SKM-1 (cell line): ENCODE results near the gene GIMAP8.

Experiments used
- DNase-seq: peaks from one replicate; lab custom pipeline; 2025; ENCODE audit not compliant: unreplicated experiment; lab: John Stamatoyannopoulos, UW

The GIMAP8 gene

GRCh38 chr7:150411606-150412005 is 38.8 kb upstream of the GIMAP8 start:
- no peak for DNase-seq

GRCh38 chr7:150412016-150412415 is 38.4 kb upstream of the GIMAP8 start:
- no peak for DNase-seq

DNA sequence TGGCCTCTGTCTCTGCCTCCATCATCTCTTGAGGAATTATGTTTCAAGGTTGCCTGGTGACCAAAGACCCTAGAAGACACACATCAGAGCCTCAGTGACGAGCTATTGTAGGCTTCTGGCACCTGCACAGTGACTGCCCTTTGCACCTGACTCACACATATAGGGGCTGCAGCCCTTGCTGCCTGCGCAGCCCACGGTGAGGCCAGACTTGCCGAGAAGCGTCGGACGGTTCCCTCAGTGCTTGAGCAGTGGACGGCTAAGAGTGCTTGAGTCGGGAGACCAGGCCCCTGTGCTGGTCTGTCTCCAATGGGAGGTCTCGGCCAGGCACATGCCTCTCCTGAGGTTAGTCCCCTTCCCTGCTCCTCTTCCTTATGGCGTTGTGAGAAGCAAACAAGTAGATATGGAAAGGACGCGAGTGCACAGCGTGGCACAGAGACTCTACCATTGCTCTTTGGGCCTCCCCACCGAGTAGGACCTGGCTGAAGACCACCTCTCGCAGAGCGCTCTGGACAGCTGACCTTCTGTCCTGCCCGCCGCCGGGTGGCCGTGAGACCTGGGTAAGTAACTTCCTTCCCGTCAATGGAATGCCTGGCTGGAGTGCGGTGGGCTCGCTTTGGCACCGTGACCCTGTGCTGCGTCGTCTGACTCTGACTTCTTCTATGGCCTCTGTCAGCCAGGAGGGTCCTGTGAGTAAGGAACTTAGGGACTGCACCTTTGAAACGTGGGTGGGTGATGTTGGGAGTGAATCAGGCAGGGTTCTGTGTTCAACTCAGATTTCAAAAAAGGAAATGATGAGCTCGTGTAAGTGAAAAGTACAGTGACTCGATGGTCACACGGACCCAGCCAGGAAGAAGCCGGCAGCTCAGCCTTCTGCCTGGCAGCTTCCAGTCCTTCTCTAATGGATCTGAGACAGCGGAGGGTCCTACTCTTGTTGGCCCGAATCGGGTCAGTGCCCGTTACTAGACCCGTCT is 37.6 kb upstream of the GIMAP8 start:
- DNase-seq: no peak

- DNase-seq: no peak
Measured at GRCh38 chr7:150413640-150414081, 36.8 kb upstream of the GIMAP8 start.

- DNase-seq: no peak
Measured at GRCh38 chr7:150415161-150416153, 35.0 kb upstream of the GIMAP8 start.

DNA sequence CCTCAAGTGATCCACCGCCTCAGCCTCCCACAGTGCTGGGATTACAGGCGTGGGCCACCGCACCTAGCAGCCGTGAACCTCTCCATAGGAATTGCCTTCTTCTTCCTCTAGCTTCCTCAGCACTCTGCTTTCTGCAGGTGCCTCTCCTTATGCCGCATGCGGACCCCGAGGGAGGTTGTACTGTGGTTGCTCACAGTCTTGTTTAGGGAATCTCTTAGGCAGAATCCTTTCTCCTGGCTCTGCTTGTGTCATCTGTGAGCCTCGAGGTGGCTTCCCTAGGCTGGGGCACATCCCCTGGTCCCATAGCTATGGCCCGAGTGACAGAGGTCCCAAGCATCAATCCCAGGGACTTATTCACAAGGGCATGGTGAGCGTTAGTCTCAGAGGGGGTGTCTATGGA is 33.2 kb upstream of the GIMAP8 start:
- DNase-seq: no peak

GRCh38 chr7:150417863-150418262 is 32.6 kb upstream of the GIMAP8 start:
- no peak for DNase-seq

DNA sequence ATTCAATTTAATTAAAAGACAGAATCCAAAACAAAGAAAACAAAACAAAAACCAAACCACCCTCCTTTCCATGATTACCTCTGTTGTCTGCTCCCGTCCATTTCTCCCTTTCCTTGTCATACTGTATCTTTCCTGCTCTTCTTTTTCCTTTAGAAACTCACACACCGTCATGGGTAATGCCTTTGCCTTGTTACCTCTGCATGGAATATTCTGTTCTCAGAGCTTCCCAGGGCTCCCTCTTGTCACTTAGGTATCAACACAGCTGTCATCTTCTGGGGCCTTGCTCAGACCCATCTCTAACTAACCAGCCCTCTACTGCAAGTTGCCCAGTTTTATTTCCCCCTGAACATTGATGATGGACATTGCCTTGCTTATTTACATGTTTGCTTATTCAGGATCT is 30.2 kb upstream of the GIMAP8 start:
- DNase-seq: no peak

DNA sequence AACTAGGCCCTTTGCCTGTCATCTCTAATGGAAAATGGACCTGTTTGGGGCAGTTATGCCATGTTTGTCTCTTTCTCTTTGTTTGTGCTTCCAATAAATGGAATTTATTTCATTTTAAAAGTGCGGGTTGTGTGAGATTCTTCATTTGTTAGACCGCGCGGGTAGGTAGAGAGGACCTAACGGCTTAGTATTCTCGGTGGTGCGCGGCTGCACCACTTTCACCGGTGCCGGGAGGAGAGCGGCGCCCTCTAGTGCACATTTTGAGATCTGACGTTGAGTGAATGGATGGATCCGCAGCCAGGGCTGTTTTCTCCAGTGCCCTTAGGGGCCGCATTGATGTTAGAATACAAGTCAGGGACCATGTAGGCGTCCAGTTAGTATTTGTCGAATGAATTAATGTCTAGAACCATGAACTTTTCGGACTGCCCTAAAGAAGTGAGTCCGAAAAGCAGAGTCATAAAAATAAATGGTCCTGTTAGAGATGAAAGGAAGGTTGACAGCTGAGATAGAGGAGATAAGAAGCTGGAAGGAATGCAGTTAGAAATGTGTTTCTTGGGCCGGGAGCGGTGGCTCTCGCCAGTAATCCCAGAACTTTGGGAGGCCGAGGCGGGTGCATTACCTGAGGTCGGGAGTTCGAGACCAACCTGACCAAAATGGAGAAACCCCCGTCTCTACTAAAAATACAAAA is 29.3 kb upstream of the GIMAP8 start:
- DNase-seq: peak; percentile 21

DNA sequence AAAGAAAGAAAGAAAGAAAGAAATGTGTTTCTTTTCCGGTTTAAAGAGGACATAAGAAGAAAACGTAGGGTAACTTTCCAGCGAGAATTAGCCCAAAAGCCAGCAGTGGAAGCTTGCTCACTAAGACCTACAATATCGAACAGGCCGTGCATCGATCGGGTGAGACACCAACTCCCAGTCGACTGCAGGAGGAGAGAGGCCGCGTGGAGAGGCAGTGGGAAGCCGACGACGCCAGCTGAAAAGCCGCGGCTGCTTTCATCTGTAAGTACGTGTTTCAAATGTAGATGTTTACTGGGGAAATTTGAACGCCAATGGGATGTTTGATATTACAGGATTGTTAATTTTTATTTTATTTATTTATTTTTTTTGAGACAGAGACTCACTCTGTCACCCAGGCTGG is 28.6 kb upstream of the GIMAP8 start:
- DNase-seq: no peak

- DNase-seq: no peak
Measured at GRCh38 chr7:150425670-150426069, 24.8 kb upstream of the GIMAP8 start.

GRCh38 chr7:150428671-150429451 is 21.6 kb upstream of the GIMAP8 start:
- DNase-seq: no peak

DNA sequence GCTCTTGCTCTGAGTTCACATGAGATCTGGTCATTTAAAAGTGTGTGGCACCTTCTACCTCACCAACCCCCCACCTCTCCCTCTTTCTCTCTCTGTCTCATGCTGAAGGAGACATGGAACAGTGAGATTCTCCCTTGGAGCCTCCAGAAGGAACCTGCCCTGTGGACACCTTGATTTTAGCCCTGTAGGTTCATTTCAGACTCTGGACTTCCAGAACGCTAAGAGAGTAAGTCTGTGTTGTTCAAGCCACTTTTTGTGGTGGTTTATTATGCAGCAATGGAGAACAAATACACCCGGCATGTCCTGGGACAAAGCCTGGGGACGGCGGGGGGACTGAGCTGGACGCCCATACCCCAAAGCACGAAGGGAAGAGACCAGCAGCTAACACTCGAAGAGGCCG is 20.7 kb upstream of the GIMAP8 start:
- DNase-seq: no peak

GRCh38 chr7:150430465-150431085 is 19.9 kb upstream of the GIMAP8 start:
- no peak for DNase-seq

- DNase-seq: no peak
Measured at GRCh38 chr7:150431839-150432658, 18.4 kb upstream of the GIMAP8 start.

GRCh38 chr7:150432915-150433892 is 17.2 kb upstream of the GIMAP8 start:
- no peak for DNase-seq

DNA sequence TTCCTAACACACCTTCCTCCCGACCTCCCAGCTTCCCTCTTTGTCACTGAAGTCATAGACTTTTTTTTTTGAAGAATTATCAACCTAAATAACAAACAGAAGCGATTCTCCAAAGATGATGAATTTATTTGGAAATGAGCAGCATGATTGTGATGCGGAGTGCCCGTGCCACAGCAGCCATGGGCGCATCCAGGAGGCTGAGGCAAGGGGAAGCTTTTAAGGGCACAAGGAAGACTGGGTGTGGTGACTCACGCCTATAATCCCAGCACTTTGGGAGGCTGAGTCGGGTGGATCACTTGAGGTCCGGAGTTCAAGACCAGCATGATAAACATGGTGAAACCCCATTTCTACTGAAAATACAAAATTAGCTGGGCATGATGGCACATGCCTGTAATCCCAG is 16.2 kb upstream of the GIMAP8 start:
- no peak for DNase-seq

DNA sequence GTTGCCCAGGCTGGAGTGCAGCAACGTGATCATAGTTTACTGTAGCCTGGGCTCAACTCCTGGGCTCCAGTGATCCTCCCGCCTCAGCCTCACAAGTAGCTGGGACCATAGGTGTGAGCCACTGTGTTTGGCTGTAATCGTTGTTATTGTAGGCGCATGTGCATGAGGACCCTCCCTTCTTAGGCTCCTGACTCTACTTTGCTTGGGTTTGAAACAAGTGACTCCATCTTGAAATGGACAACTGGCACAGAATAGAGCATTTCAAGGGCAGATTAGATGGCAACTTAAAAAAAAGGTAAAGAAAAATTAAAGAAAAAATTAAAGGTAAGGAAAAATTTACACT is 15.4 kb upstream of the GIMAP8 start:
- DNase-seq: no peak
